Measurements from ENCODE around the gene CIT. TPM values are rescaled to one million over a fixed set of nuclear protein-coding genes. Genes with fewer than 3 reads are reported as not detected.
A peak's percentile ranks its signal among the peaks of the same experiment; 100 is the strongest.

The CIT gene
- total and polyA plus RNA-seq, 9 of the 15 experiments (the other 6 are each of a cell fraction or from before 2014, with no cell fraction given): 1.1 to 46.7 (median 21.3) TPM

DNA sequence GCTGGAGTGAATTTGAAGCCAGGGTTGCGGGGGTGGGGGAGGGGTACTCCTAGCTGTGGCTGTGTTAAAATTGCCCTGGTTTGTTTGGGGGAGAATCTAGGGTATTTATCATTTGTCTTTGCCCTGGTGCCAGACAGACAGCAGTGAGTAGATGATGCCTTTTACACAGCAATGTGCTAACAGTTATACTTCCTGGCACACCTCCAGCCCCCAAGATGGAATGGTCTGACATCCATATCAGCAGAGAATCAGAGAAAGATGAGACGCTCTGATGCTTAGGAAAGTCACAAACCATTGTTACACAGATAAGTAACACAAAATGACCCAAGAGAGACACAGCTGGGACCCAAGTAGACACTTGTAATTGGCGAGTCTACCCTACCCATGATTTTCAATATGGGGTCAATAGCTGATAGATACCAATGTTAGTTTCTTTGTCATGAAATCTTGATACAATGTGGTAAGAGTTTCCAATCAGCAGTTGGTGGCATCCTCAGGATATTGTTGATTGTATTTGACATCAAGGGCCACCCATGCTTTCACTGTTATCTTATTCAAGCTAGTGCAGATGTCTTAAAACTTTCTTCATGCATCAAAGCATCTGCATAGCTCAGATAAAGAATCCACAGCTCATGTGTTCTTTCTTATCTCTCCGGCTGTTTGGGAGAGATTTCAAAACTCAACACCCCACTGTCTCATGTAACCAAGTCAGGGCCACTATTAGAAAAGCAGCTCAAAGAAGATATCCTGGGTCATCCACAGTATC lies 211.8 kb downstream of the CIT start (continued):
- TF ChIP-seq RUNX1 (IDR thresholded peaks at IDR 0.05; ENCODE audit: low read depth) (peak; percentile 89; the same call in 1 of the 2 replicates), HMGXB4 (CRISPR knock-in tag; IDR thresholded peaks at IDR 0.05) (no peak), ZNF639 (CRISPR knock-in tag; conservative IDR thresholded peaks at IDR 0.05 in 1 of 2, IDR thresholded peaks at IDR 0.05 in 1 of 2) (peak in 1 of 2 experiments; percentile 98; a peak in 2 of 4 replicates), STAT5A (IDR thresholded peaks at IDR 0.05; ENCODE audit: borderline replicate concordance, low read length) (peak; percentile 99), ZEB2 (IDR thresholded peaks at IDR 0.05) (peak; percentile 82), CTBP1 (IDR thresholded peaks at IDR 0.05; ENCODE audit: borderline replicate concordance) (peak; percentile 95), SLC30A9 (CRISPR knock-in tag; IDR thresholded peaks at IDR 0.05) (no peak), XRCC5 (IDR thresholded peaks at IDR 0.05; ENCODE audit: low read depth, low read length) (no peak), SRSF7 (optimal IDR thresholded peaks at IDR 0.05; ENCODE audit: low read depth, low read length) (no peak), ILK (tag; IDR thresholded peaks at IDR 0.05; ENCODE audit: borderline replicate concordance, low read depth) (peak; percentile 66; the same call in 1 of the 2 replicates), ZNF24 (IDR thresholded peaks at IDR 0.05) (peak; percentile 80; the same call in 1 of the 2 replicates), FOXA1 (IDR thresholded peaks at IDR 0.05; ENCODE audit: borderline replicate concordance) (no peak), LCOR (CRISPR knock-in tag; IDR thresholded peaks at IDR 0.05) (peak; percentile 41; the same call in 1 of the 2 replicates), MYC (IDR thresholded peaks at IDR 0.05; ENCODE audit: low read depth, low read length) (peak; percentile 91), MYC (CRISPR knock-in tag; IDR thresholded peaks at IDR 0.05; ENCODE audit: borderline replicate concordance, low read depth) (no peak), HCFC1 (IDR thresholded peaks at IDR 0.05; ENCODE audit: low read depth, low read length) (no peak), CAMTA2 (CRISPR knock-in tag; conservative IDR thresholded peaks at IDR 0.05) (no peak), ZNF146 (CRISPR knock-in tag; IDR thresholded peaks at IDR 0.05; ENCODE audit: unreplicated experiment) (no peak), ZNF232 (CRISPR knock-in tag; IDR thresholded peaks at IDR 0.05) (no peak), CCNT2 (IDR thresholded peaks at IDR 0.05; ENCODE audit: borderline replicate concordance, extremely low read depth, insufficient read length, low read depth, low read length) (peak; percentile 98), HDAC2 (IDR thresholded peaks at IDR 0.05) (peak; percentile 98), BRF1 (IDR thresholded peaks at IDR 0.05; ENCODE audit: borderline replicate concordance, extremely low read depth, insufficient read length) (no peak)
- TF ChIP-seq, protein P1, sequence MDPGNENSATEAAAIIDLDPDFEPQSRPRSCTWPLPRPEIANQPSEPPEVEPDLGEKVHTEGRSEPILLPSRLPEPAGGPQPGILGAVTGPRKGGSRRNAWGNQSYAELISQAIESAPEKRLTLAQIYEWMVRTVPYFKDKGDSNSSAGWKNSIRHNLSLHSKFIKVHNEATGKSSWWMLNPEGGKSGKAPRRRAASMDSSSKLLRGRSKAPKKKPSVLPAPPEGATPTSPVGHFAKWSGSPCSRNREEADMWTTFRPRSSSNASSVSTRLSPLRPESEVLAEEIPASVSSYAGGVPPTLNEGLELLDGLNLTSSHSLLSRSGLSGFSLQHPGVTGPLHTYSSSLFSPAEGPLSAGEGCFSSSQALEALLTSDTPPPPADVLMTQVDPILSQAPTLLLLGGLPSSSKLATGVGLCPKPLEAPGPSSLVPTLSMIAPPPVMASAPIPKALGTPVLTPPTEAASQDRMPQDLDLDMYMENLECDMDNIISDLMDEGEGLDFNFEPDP (CRISPR knock-in tag; IDR thresholded peaks at IDR 0.05): no peak
- TF ChIP-seq, protein P2, sequence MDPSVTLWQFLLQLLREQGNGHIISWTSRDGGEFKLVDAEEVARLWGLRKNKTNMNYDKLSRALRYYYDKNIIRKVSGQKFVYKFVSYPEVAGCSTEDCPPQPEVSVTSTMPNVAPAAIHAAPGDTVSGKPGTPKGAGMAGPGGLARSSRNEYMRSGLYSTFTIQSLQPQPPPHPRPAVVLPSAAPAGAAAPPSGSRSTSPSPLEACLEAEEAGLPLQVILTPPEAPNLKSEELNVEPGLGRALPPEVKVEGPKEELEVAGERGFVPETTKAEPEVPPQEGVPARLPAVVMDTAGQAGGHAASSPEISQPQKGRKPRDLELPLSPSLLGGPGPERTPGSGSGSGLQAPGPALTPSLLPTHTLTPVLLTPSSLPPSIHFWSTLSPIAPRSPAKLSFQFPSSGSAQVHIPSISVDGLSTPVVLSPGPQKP (CRISPR knock-in tag; IDR thresholded peaks at IDR 0.05): no peak

Data from K562 (cell line).